ENCODE data around the gene HRAS.

GRCh38 chr11:558503-558902, 23.1 kb upstream of the HRAS start:
- no peak for TF ChIP-seq EZH2 (IDR thresholded peaks at IDR 0.05)
- TF ChIP-seq POLR2AphosphoS5 (IDR thresholded peaks at IDR 0.05; ENCODE audit: borderline replicate concordance, low read depth, low read length): no peak
